Measurements from ENCODE around the gene NGFR.

NGFR gene

DNA sequence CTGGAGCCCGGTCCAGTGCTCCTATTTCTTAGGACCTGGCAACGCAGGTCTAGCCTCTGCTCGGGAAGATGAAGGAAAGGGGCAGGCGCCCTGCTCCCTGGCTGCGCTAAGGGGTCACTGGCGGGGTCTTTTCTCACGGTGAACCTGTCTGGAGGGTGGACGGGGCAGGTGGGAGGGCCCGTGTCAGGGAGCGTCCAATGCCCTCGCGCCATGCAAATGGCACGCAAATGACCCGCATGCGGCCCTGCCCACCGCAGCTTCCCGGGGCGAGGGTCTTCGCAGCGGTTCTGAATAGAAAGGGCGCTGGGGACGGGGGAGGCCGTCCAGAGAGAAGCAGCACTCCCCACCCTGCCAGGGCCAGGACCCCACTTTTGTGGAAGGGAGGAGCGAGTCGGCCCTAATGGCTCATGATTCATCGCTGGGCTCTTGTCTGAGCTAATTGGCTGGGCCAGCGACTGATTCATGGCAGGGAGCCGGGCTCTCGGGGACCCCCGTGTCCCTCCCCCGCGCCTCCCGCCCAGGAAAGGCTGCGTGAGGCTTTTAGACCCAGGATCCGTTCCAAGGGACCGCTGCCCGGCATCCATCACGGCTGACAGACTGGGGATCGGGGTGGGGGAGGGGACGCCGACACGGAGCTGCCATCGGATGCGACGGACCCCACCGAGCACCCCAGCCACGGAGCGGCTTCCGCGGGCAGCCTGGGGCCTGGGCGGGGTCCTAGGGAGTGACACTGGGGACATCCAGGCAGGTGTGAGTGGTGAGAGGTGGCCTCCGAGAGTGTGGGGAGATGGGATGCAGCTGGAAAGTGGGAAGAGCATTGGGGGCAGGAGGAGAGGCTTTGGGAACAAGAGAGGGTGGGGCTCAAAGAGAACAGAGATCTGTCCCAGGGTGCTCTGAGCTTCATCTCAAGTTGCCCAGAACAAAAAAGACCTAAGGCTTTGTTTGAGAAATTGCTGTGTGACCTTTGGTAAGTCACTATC lies 25.0 kb upstream of the NGFR start:
- no peak for DNase-seq

GRCh38 chr17:49471089-49471683 lies 23.9 kb upstream of the NGFR start:
- no peak for DNase-seq

DNA sequence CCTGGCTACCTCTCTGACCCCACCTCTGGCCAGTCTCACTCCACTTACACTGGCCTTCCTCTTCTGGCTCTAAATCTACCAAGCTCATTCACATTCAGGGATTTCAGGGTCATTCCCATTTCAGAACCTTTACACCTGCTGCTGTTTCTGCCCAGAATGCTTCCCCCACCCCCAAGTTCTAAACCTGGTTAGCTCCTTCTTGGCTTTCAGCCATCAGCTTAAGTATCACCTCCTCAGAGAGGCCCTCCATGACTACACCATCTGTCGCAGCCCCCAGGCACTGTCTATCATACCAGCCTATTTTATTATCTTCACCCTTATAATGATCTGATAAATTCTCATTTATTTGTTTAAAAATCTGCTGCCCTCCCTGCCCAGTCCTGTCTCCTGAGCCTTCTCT lies 23.3 kb upstream of the NGFR start:
- no peak for DNase-seq

DNA sequence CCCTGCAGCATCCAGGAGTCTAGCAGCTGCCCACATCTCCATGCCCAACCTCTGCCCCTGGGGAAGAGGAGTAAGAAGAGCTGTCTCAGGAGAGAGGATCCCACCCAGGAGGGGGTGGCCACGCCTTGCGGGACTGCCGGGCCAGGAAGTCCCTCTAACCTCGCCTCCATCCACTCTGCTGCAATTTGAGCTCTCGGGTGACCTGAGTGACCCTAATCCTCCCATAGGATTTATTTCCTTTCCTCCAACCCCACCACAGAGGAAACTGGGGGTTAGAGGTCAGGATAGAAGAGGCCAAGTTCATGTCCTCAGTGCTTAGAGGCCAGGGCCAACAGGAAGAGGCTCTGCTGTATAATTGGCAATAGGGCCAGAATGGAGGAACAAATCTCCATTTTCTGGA lies 22.6 kb upstream of the NGFR start:
- no peak for DNase-seq

GRCh38 chr17:49473900-49474751 lies 21.0 kb upstream of the NGFR start:
- DNase-seq: no peak

- DNase-seq: no peak
Measured at GRCh38 chr17:49477709-49478108, 17.4 kb upstream of the NGFR start.

GRCh38 chr17:49480836-49481615 lies 14.1 kb upstream of the NGFR start:
- no peak for DNase-seq

- DNase-seq: no peak
Measured at GRCh38 chr17:49482144-49482817, 12.8 kb upstream of the NGFR start.

DNA sequence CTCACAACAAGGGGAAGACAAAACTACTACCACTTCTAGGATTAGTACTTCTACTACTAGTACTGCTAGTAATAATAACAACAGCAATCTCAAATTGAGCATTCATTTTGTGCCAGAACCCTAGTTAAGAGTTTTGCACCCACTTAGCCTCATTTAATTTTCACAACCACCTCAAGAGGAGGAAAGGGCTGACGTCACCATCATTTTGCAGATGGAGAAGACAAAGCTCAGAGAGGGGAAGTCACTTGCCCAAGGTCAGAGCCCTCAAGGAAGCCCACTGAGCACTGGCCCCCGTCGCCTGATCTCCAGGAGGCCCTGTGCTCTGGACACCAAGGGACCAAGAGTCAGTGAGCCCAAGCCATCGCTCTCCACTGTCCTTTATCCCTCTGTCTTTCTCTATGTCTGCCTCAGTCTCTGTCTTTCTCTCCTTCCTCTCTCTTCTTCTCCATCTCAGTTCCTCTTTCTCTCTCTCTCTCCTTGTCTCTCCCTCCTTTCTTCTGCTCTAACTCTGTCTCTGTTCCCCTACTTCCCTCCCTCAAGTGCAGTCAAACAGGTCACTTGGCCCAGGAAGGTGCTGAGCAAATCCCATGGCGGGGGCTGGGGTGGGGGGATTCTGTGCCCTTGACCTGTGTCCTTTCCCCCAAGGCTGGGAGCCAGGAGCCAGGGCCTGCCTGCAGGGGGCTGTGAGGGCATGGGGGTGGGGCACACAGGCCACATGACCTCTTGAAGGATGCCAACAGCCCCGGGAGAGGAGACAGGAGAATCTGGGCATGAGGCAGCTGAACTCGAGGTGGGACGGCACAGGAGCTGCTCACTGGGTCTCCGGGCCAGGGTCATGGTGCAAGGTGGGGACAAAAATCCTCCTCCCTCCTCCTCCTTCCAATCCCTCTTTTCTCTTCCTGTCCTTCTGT lies 11.2 kb upstream of the NGFR start:
- no peak for DNase-seq

DNA sequence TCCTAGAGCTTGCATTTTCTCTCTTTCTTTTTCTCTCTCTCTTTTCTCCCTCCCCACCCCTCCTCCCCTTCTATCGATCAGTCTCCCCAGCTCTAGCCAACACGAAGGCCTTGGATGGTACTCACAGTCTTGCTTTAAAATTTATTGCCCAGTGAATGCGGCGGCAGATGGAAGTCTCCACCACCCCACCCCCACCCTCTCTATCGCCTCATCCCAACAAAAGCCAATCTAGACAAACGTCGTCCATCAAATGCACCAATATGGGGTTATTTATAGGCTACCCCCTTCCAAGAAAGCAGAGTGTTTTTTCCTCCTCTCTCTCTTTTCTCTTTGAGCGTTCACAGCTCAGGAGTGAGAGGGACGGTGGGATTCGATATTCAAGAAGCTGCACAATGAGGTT lies 10.5 kb upstream of the NGFR start:
- no peak for DNase-seq

- peak in 1 of 2 experiments; percentile 27 for DNase-seq
Measured at GRCh38 chr17:49486012-49486641, 9.0 kb upstream of the NGFR start.

- DNase-seq: no peak
Measured at GRCh38 chr17:49487183-49487582, 7.9 kb upstream of the NGFR start.

DNA sequence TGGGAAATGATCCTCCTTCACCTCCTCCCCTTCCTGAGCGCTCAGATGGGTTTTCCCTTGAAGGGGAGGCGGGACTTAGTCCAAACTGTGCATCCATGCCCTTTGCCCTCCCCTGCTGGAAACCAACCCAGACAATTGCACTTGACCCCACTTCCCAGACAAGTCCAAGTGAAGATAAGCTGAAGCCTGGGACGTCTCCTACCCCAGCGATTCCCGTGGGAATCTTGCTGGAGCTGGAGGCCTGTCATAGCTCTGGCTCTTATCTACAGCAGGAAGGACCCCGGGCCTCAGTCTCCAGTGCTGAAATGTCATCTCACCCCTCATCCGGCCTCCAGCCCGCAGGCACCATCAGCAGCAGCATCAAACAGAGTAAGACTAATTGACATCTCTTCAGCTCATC lies 6.5 kb upstream of the NGFR start:
- no peak for DNase-seq

GRCh38 chr17:49489348-49489747 lies 5.7 kb upstream of the NGFR start:
- no peak for DNase-seq

- DNase-seq: no peak
Measured at GRCh38 chr17:49490276-49490675, 4.8 kb upstream of the NGFR start.

GRCh38 chr17:49491192-49491769 lies 3.8 kb upstream of the NGFR start:
- DNase-seq: no peak

DNA sequence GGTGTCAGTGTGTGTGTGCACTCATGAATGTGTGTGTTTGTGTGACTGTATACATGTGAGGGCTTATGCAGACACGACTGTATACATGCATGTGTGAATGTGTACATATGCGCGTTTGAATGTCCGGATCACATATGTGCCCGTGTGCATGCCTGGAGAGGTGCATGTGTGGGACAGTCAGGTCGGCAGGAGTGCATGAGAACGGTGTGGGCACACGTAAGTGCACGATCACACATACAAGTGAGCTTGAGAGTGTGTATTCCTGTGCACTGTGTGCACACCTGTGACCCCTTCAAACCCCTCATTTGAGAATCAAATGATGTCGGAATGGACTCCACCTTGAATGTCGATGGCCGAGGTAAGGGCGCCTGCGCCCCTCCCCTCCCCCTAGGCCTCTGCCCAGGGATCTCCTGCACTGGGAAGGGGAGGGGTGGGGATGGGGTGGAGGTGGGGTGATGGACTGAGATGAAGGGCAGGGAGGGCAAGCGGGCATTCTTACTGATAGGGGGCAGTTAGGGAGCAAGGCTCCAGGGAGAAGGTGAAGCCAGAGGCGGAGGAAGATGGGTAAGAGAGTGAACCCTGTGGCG lies 601 bp upstream of the NGFR start:
- no peak for DNase-seq

DNA sequence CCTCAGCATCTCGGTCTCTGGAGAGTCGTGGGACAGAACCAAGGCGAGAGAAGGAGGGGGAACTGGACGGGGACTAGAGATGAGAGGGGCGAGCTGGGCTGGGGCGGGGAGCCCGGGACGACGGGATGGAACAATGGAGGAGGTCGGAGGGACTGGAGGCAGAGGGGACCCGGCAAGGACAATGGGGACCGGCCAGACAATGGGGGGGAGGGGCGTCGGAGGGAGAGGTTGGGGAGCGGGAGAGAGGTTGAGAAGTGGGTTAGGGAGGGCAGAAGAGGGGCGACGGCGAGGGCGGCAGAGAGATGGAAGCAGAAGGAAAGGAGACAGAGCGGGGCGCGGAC lies 719 bp downstream of the NGFR start:
- DNase-seq: no peak

GRCh38 chr17:49496183-49496866 lies 1.2 kb downstream of the NGFR start:
- DNase-seq: peak in 1 of 2 experiments; percentile 7
